Activated T-cell treated with anti-CD3 and anti-CD28 coated beads for 1 hour (primary cell): ENCODE measurements around the gene MOV10L1.
A peak's percentile ranks its signal among the peaks of the same experiment; 100 is the strongest.
"Not testable (repeated sequence)": the region's sequence is repeated elsewhere in the genome, so short reads cannot be mapped to it uniquely, and the experiment has no call there.

Source experiments
- DNase-seq: peaks from one replicate; pipeline ENCODE4 v3.0.0-alpha.2; 2020; ENCODE audit warnings: low read depth

The MOV10L1 gene

DNA sequence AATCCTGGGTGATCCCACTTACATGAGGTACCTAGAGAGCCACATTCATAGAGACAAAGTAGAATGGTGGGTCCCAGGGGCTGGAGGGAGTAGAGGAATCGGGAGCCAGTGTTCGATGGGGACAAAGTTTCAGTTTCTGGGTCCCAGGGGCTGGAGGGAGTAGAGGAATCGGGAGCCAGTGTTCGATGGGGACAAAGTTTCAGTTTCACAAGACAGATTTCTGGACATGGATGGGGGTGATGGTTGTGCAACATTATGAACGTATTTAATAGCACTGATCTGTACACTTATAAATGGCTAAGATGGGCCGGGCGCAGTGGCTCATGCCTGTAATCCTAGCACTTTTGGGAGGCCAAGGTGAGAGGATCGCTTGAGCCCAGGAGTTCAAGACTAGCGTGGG lies 115.2 kb downstream of the MOV10L1 start:
- DNase-seq, result not testable (repeated sequence)

DNA sequence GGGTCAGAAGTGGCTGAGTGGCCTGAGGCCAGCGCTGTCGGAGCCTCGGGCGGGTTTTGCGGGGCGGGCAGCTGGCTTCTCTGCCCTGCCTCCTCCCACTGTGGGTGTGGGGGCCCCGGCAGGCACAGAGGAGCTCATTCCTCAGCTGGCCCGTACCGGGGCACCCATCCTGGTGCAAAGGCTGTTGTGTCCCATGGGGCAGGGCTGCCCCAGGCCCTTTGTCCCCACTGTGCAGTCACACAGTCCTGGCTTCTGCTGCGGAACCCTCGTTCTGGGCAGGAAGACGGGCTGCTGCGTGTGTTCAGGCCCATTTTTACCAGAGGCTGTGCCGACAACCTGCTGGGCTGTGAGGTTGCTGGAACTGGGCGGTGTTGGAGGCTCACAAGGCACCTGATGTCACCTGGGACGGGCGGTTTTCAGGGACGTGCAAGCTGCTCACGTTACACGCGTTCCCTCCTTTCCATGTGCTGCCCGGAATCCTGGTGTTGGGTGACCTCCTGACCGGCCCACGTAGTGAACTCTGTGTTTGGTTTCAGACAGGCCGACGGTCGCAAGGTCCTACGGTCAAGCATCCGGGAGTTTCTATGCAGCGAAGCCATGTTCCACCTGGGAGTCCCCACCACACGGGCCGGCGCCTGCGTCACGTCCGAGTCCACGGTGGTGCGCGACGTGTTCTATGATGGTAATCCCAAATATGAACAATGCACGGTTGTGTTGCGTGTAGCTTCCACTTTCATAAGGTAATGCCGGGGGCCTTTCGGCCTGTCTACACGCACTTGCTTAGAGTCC lies 116.2 kb downstream of the MOV10L1 start:
- DNase-seq, result no peak

DNA sequence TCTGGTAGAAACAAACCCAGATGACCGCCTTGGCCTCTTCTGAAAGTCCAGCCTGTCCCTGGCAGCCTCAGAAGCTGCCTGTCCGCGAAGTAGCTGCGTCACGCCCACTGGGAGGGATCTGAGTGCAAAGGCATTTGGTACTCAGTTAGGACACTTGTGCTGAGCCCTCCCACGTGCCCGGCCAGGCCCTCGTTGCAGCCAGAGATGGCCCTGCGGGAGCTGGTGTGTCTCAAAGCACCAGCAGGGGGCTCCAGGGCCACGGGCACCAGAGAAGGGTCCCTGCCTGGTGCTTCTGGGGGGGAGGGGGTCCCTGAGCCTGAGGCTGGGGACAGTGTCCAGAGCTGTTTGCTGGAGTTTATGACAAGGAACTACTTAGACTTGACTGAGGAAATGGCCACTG lies 116.8 kb downstream of the MOV10L1 start:
- no peak for DNase-seq

DNA sequence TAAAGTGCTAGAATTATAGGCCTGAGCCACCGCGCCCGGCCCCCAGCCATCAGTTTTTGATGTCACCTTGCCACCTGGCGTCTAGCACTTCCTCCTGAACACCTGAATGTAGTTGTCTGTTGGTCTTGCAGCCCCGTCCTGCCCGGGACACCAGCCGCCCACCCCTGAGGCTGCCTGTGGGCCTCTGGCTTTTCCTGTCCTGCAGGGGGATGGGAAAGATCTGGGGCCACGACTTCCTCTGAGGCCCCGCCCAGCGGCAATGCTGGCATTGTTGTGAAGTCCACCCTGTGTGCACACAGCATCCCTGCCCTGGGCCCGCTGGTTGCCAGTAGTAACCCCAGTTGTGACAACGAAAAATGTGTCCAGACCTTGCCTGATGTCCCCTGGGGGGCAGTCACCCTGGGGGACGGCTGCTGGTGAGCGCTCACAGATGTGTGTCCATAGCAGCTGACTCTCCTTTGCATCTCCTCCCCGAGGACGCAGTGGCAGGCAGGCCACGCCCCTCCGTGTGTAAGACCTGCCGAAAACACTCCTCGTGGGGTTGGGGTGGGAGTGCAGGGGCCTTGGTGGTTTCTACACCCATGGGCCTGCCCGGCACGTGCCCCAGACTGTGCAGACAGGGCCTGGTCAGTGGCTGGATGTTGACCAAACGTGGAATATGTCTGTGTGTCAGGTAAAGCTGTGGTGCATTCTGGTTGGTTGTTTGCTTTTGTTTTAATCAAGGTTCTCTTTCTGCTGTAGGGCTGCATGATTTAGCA lies 117.8 kb downstream of the MOV10L1 start:
- no peak for DNase-seq

DNA sequence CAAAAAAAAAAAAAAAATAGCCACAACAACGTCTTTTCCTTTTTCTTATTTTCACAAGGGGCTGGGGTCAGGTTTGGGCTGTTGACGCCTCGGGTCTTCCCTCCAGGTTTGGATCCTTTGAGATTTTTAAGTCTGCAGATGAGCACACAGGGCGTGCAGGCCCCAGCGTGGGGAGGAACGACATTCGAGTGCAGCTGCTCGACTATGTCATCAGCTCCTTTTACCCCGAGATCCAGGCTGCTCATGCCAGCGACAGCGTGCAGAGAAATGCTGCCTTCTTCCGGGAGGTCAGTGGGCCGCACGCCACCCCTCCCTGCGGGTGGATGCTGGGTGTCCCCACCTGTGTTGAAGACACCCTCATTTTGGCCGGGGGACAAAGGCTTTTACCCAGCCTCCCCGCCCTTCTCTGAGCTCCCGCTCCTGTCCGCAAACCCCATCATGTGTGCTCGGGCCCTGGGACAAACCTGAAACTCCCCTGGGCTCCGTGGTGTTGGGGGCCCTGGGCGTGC lies 118.7 kb downstream of the MOV10L1 start:
- no peak for DNase-seq

DNA sequence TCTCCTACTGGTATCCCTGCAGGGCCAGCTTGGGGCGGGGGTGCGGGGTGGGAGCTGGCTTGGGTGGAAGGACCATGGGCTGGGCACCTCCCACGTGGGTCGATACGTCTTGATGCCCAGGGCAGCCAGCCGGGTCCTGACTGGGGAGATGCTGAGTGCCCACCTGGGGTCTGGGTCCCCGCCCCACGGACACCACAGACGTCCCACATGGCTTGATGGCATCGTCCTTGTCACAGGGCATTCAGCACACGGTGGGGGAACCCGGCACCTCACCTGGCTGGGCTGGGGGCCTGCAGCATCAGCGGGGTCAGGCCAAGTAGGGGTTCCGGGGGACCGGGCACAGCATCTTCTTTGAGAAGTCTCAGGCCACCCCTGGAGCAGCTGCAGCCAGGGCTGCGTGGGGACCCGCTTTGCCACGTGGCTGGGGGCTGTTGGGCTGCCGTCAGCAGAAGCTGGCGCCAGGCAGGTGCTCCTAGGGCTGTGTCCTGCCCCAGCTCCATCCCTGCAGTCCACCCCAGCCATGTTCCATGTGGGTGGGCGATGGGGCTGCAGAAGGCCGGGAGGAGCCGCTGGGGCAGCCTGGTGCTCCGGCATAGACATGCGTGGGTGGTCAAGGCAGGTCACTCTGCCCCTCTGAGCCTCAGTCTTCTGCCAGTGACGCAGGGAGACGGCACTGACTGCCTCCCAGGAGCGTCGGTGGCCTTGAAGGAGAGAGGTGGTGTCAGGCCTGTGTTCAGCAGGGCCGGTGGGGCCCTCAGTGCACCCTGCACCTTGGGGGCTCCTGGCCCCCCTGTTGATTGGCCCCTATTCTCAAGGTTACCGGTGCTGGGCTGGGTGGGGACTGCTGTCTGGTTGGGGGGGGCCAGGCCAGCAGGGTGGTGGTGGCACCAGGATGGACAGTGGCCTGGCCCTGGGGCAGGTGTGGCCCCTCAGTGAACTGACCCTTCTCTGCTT lies 119.4 kb downstream of the MOV10L1 start:
- no peak for DNase-seq

DNA sequence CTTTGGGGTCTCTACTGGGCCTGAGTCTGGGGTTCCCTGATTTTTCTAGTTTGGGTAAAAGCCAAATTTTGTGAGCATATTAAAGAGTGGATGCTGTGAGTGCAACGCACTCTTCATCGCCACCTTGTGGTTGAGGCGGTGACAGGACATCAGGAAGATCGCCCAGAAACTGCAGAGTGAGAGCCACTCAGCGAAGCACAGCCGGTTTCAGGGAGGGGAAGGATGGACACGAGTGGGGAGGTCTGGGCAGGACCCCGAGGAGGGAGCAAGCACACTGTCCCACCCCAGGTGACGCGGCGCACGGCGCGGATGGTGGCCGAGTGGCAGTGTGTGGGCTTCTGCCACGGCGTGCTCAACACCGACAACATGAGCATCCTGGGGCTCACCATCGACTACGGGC lies 120.1 kb downstream of the MOV10L1 start:
- DNase-seq, result peak; percentile 67

DNA sequence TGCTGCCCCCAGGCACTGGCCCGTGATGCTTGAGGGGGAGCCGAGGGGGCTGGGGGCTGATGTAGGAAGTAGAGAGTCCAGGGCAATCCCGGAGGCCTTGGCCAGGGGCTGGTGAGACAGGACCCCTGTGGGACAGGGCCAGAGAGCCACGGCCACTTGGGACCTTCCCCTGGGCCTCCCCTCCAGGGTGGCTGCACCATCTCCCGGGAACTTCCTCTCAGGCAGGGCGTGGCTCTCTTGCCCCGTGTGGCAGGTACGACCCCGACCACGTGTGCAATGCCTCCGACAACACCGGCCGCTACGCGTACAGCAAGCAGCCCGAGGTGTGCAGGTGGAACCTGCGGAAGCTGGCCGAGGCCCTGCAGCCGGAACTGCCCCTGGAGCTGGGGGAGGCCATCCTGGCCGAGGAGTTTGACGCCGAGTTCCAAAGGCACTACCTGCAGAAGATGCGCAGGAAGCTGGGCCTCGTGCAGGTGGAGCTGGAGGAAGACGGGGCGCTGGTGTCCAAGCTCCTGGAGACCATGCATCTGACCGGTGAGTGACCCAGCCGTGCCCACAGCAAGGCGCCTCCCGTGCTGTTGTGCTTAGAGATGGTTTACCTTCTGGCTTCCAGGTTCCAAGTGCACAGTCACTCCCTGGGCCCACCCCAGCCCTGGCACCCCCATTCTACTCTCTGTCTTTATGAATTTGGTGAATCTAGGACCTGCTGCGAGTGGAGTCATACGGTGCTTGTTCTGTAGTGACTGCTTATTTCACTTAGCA lies 120.8 kb downstream of the MOV10L1 start:
- DNase-seq, result no peak

DNA sequence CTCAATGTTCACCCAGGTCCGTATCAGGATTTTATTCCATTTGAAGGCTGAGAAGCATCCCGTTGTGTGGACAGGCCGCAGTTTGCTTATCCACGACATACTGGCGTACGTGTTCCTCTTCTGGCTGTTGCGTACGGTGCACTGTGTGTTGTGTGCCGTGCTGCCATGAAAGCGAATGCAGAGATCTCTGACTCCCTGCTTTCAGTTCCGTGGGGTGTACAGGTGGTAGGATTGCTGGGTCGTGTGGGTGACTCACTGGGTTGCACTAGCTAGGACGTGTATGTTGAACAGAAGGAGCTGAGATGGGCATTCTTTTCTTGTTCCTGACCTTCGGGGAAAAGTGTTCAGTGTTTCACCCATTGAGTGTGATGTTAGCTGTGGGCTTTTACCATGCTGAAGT lies 121.3 kb downstream of the MOV10L1 start:
- no peak for DNase-seq
